K562 (cell line): ENCODE results near the gene SUFU.

Experiments used
- CREB5 ChIP-seq: fragments of 250-450 bp; sonication (Bioruptor Pico); IDR thresholded peaks from 2 replicates; pipeline ENCODE4 v1.5.0; 2020; ENCODE audit warnings: mild to moderate bottlenecking
- CTBP1 ChIP-seq: fragments of 450-650 bp; IDR thresholded peaks from 2 replicates; pipeline ENCODE4 v1.6.1; 2016; ENCODE audit warnings: borderline replicate concordance
- IRF9 ChIP-seq: fragments of 450-650 bp; IDR thresholded peaks from 2 replicates; pipeline ENCODE4 v1.6.1; 2016; ENCODE audit warnings: missing biosample characterization, missing genetic modification characterization
- JUN ChIP-seq, 2 experiments: sonication (generic) in 1 of 2; formaldehyde crosslinking in 1 of 2; IDR thresholded peaks; 2 replicates each; pipeline versions ENCODE4 v1.6.1 to v1.8.0; 2012 to 2022; ENCODE audit warnings: borderline replicate concordance in 2 of 2, mild to moderate bottlenecking in 2 of 2, improper control_type of control experiment in 1 of 2, low read depth in 1 of 2, low read length in 1 of 2, missing genetic modification reagents in 1 of 2
- KDM1A ChIP-seq, 2 experiments: fragments of 450-650 bp; IDR thresholded peaks; 2 replicates each; pipeline ENCODE4 v1.6.1; 2016; ENCODE audit warnings: mild to moderate bottlenecking in 2 of 2
- RFX7 ChIP-seq: fragments of 250-450 bp; sonication (Bioruptor Pico); IDR thresholded peaks from 2 replicates; pipeline ENCODE4 v1.5.1; 2021; ENCODE audit warnings: mild to moderate bottlenecking
- SETDB1 ChIP-seq: IDR thresholded peaks from one replicate; pipeline ENCODE4 v1.6.1; 2012; ENCODE audit warnings: low read length, control low read depth, inconsistent platforms
- STAT5A ChIP-seq: IDR thresholded peaks from 2 replicates; pipeline ENCODE4 v1.6.1; 2012; ENCODE audit warnings: low read length, inconsistent platforms, borderline replicate concordance
- TBL1XR1 ChIP-seq, 2 experiments: IDR thresholded peaks; 2 replicates each; pipeline ENCODE4 v1.6.1; 2012; ENCODE audit warnings: improper control_type of control experiment in 2 of 2, low read length in 2 of 2, mild to moderate bottlenecking in 1 of 2
- YY1 ChIP-seq, 3 experiments: IDR thresholded peaks; 2 replicates each; pipeline ENCODE4 v1.6.1; 2011; ENCODE audit warnings: low read length in 2 of 3, mild to moderate bottlenecking in 2 of 3, moderate library complexity in 2 of 3, borderline replicate concordance in 1 of 3, control low read depth in 1 of 3, low read depth in 1 of 3; ENCODE audit not compliant: insufficient read depth in 3 of 3, insufficient replicate concordance in 2 of 3, control insufficient read depth in 1 of 3, insufficient read length in 1 of 3; ENCODE audit errors: extremely low read depth in 1 of 3
- ZBTB5 ChIP-seq: fragments of 450-650 bp; IDR thresholded peaks from 2 replicates; pipeline ENCODE4 v1.6.1; 2017; ENCODE audit warnings: antibody characterized with exemption
- ZNF398 ChIP-seq: fragments of 250-450 bp; sonication (Bioruptor Pico); IDR thresholded peaks from 2 replicates; pipeline ENCODE4 v1.8.0; 2021; ENCODE audit warnings: moderate library complexity, mild to moderate bottlenecking, inconsistent platforms
- ZZZ3 ChIP-seq: fragments of 450-650 bp; IDR thresholded peaks from 2 replicates; pipeline ENCODE4 v1.6.1; 2016; ENCODE audit warnings: antibody characterized with exemption, mild to moderate bottlenecking, moderate library complexity

GRCh38 chr10:102675011-102675665 lies 171.4 kb downstream of the SUFU start:
- no peak for TF ChIP-seq SETDB1
- TF ChIP-seq CREB5 (CRISPR knock-in tag) = no peak
- no peak for TF ChIP-seq ZBTB5
- TF ChIP-seq IRF9 = no peak
- no peak for TF ChIP-seq STAT5A
- no peak for TF ChIP-seq YY1 (IDR thresholded peaks at IDR 0.05; ENCODE audit: borderline replicate concordance in 1 of 3, control insufficient read depth in 1 of 3, extremely low read depth in 1 of 3, insufficient read depth in 3 of 3, insufficient read length in 1 of 3, insufficient replicate concordance in 2 of 3, low read depth in 1 of 3, low read length in 2 of 3)
- no peak for TF ChIP-seq TBL1XR1 (IDR thresholded peaks at IDR 0.05; ENCODE audit: low read length in 2 of 2)
- no peak for TF ChIP-seq RFX7
- no peak for TF ChIP-seq KDM1A (IDR thresholded peaks at IDR 0.05)
- no peak for TF ChIP-seq JUN (IDR thresholded peaks at IDR 0.05; ENCODE audit: borderline replicate concordance, low read depth, low read length)
- no peak for TF ChIP-seq JUN (CRISPR knock-in tag; IDR thresholded peaks at IDR 0.05; ENCODE audit: borderline replicate concordance)
- no peak for TF ChIP-seq ZZZ3
- TF ChIP-seq ZNF398 (CRISPR knock-in tag) = no peak
- no peak for TF ChIP-seq CTBP1
